ENCODE measurements around the gene TMPRSS11E.
"Not testable (repeated sequence)": the region's sequence is repeated elsewhere in the genome, so short reads cannot be mapped to it uniquely, and the experiment has no call there.

TMPRSS11E gene

DNA sequence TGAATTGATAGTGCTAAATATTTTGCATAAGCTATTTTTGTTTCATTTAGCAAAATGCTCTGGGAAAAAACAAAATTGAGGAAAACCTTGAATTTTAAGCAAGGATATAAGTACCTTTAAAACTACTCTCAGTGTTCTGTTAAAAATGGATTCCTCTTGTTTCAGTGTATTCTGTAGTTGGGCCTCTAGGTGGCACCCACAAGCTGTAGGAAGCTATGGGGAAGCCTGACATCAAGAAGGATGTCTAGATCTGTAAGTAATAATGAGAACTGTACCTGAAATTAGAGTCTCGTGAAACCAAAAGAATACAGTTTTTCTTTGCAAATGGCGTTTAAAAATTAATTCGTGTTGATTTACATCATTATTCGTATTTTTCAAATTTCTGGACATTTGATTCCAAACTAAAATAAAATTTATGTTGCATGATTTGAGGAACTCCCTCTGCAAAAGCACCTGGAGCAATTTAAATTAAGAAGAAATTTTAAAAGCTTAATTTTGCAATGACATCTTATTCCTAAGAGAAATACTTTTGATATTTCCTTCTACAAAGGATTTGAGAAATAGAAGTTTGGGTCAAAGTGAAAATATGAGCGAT is 51.2 kb downstream of the TMPRSS11E start:
- Histone ChIP-seq H3K27ac (ENCODE audit: low read length) (no peak overlapping the region), H3K9me3 (ENCODE audit: control insufficient read depth, insufficient read depth, low read length) (no peaks in the 10 kb centered on the region), H3K27me3 (ENCODE audit: control insufficient read depth, insufficient read depth, low read length) (no peaks in the 10 kb centered on the region), H3K36me3 (ENCODE audit: control insufficient read depth, insufficient read depth, low read length) (no peaks in the 10 kb centered on the region), H3K4me3 (ENCODE audit: low read length) (no peak overlapping the region), H3K4me1 (ENCODE audit: control insufficient read depth, insufficient read depth, low read length) (no peaks in the 10 kb centered on the region)
- peak; percentile 41 for DNase-seq (ENCODE audit: low read depth, low spot score)
- WGBS (ENCODE audit: insufficient coverage, insufficient read length): no CpG with 5 or more reads among the region's 5 CpGs

DNA sequence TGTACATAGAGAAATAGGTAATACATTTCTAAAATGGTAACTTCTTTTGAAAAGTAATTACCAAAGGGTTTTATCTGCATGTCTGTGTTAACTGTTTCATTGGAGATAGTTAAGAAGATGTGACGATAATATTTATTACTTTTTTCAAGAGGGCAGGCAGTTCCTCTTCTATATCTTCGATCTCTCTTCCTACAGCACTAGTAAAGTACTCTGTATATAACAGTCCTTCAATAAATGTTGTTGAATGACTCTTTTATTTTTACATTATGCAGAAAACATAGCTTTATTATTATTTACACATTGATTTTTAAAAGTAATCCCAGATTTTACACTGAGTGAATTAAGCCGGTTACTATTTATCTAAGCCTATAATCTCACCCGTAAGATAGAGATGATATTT is 51.8 kb downstream of the TMPRSS11E start:
- Histone ChIP-seq H3K4me1 (ENCODE audit: control insufficient read depth, insufficient read depth, low read length) (no peaks in the 10 kb centered on the region), H3K27ac (ENCODE audit: low read length) (no peak overlapping the region), H3K9me3 (ENCODE audit: control insufficient read depth, insufficient read depth, low read length) (no peaks in the 10 kb centered on the region), H3K4me3 (ENCODE audit: low read length) (no peak overlapping the region), H3K36me3 (ENCODE audit: control insufficient read depth, insufficient read depth, low read length) (no peaks in the 10 kb centered on the region), H3K27me3 (ENCODE audit: control insufficient read depth, insufficient read depth, low read length) (no peaks in the 10 kb centered on the region)
- WGBS (ENCODE audit: insufficient coverage, insufficient read length): no CpG with 5 or more reads among the region's 4 CpGs
- DNase-seq (ENCODE audit: low read depth, low spot score): no peak

DNA sequence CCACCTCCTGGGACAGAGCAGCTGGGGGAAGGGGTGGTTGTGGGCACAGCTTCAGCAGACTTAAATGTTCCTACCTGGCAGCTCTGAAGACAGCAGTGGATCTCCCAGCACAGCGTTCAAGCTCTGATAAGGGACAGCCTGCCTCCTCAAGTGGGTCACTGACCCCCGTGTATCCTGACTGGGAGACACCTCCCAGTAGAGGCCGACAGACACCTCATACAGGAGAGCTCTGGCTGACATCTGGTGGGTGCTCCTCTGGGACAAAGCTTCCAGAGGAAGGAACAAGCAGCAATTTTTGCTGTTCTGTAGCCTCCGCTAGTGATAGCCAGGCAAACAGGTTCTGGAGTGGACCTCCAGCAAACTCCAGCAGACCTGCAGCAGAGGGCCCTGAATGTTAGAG is 56.2 kb downstream of the TMPRSS11E start:
- not testable (repeated sequence) for H3K4me3 ChIP-seq (ENCODE audit: low read length); DNase-seq (ENCODE audit: low read depth, low spot score); H3K27ac ChIP-seq (ENCODE audit: low read length); H3K36me3 ChIP-seq (ENCODE audit: control insufficient read depth, insufficient read depth, low read length); H3K27me3 ChIP-seq (ENCODE audit: control insufficient read depth, insufficient read depth, low read length); H3K9me3 ChIP-seq (ENCODE audit: control insufficient read depth, insufficient read depth, low read length); H3K4me1 ChIP-seq (ENCODE audit: control insufficient read depth, insufficient read depth, low read length)
- WGBS (ENCODE audit: insufficient coverage, insufficient read length): no CpG with 5 or more reads among the region's 4 CpGs

DNA sequence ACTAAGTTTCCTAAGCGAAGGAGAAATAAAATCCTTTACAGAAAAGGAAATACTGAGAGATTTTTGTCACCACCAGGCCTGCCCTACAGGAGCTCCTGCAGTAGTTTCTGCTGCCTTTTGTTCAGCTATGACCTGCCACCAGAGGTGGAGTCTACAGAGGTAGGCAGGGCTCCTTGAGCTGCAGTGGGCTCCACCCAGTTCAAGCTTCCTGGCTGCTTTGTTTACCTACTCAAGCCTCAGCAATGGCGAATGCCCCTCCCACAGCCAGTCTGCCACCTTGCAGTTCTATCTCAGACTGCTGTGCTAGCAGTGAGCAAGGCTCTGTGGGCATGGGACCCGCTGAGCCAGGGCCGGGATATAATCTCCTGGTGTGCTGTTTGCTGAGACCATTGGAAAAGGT is 57.6 kb downstream of the TMPRSS11E start:
- not testable (repeated sequence) for DNase-seq (ENCODE audit: low read depth, low spot score); H3K27ac ChIP-seq (ENCODE audit: low read length); H3K27me3 ChIP-seq (ENCODE audit: control insufficient read depth, insufficient read depth, low read length); H3K4me3 ChIP-seq (ENCODE audit: low read length); H3K4me1 ChIP-seq (ENCODE audit: control insufficient read depth, insufficient read depth, low read length); H3K9me3 ChIP-seq (ENCODE audit: control insufficient read depth, insufficient read depth, low read length); H3K36me3 ChIP-seq (ENCODE audit: control insufficient read depth, insufficient read depth, low read length)
- no CpG with 5 or more reads among the region's 4 CpGs for WGBS (ENCODE audit: insufficient coverage, insufficient read length)

DNA sequence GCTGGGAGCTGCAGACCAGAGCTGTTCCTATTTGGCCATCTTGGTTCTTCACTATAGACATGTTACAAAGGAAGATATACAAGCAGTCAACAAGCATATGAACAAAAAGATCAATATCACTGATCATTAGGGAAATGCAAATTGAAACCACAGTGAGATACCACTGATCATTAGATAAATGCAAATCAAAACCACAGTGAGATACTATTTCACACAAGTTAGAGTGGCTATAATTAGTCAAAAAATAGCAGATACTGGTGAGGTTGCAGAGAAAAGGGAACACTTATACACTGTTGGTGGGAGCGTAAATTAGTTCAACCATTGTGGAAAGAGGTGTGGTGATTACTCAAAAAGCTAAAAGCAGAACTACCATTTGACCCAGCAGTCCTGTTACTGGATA is 58.2 kb downstream of the TMPRSS11E start:
- not testable (repeated sequence) for H3K9me3 ChIP-seq (ENCODE audit: control insufficient read depth, insufficient read depth, low read length); H3K4me3 ChIP-seq (ENCODE audit: low read length); H3K27ac ChIP-seq (ENCODE audit: low read length); H3K4me1 ChIP-seq (ENCODE audit: control insufficient read depth, insufficient read depth, low read length); H3K27me3 ChIP-seq (ENCODE audit: control insufficient read depth, insufficient read depth, low read length); H3K36me3 ChIP-seq (ENCODE audit: control insufficient read depth, insufficient read depth, low read length); DNase-seq (ENCODE audit: low read depth, low spot score)
- no CpG with 5 or more reads among the region's 1 CpG for WGBS (ENCODE audit: insufficient coverage, insufficient read length)

DNA sequence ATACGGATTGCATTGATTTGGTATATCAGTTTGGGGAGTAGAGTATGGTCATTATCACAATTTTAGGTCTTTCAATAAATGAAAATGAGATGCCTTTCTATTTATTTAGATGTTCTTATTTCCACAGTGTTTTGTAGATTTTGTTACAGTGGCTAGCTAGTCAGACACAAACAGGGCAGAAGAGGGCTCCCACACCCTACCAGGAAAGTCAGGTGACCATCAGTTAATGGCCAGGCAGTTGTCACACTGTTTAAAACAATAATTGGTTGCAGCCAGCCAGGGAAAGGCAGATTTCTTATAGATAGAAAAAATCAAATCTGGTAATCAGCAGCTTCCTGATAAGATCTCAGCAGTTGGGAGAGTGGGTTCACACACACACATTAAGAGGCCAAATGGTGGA is 71.6 kb downstream of the TMPRSS11E start:
- H3K27me3 ChIP-seq (ENCODE audit: control insufficient read depth, insufficient read depth, low read length): no peaks in the 10 kb centered on the region
- no peak overlapping the region for H3K4me3 ChIP-seq (ENCODE audit: low read length)
- no CpG with 5 or more reads among the region's 1 CpG for WGBS (ENCODE audit: insufficient coverage, insufficient read length)
- H3K36me3 ChIP-seq (ENCODE audit: control insufficient read depth, insufficient read depth, low read length): no peaks in the 10 kb centered on the region
- no peaks in the 10 kb centered on the region for H3K4me1 ChIP-seq (ENCODE audit: control insufficient read depth, insufficient read depth, low read length)
- H3K9me3 ChIP-seq (ENCODE audit: control insufficient read depth, insufficient read depth, low read length): no peaks in the 10 kb centered on the region
- no peak overlapping the region for H3K27ac ChIP-seq (ENCODE audit: low read length)
- no peak for DNase-seq (ENCODE audit: low read depth, low spot score)

DNA sequence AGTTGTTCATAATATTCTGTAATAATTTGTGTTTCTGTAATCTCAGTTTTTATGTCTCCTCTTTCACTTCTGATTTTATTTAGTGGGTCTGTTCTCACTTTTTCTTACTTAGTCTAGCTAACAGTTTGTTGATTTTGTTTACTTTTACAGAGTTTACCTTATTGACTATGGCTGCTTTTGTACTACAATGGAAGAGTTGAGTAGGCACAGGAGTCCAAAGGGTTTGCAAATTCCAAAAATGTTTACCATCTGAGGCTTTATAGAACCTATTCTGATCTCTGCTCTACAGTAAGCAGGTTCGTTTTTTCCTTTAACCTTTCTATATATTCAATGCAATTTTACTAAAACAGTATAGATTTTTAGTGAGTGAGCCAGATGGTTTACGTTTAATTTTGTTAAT is 73.7 kb downstream of the TMPRSS11E start:
- H3K9me3 ChIP-seq (ENCODE audit: control insufficient read depth, insufficient read depth, low read length): no peaks in the 10 kb centered on the region
- no CpG with 5 or more reads among the region's 2 CpGs for WGBS (ENCODE audit: insufficient coverage, insufficient read length)
- DNase-seq (ENCODE audit: low read depth, low spot score): no peak
- no peaks in the 10 kb centered on the region for H3K36me3 ChIP-seq (ENCODE audit: control insufficient read depth, insufficient read depth, low read length)
- H3K4me1 ChIP-seq (ENCODE audit: control insufficient read depth, insufficient read depth, low read length): no peaks in the 10 kb centered on the region
- H3K27ac ChIP-seq (ENCODE audit: low read length): no peak overlapping the region
- H3K27me3 ChIP-seq (ENCODE audit: control insufficient read depth, insufficient read depth, low read length): no peaks in the 10 kb centered on the region
- H3K4me3 ChIP-seq (ENCODE audit: low read length): no peak overlapping the region

DNA sequence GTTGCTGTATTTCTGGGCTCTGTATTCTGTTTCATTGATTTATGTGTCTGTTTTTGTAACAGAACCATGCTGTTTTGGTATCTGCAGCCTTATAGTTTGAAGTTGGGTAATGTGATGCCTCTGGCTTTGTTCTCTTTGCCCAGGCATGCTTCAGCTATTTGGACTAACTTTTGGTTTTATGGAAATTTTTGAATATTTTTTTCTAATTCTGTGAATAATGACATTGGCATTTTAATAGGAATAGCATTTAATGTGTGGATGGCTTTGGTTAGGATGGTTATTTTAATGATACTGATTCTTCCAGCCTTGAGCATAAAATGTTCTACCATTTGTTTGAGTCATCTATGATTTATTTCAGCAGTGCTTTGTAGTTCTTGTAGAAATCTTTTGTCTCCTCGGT is 75.0 kb downstream of the TMPRSS11E start:
- not testable (repeated sequence) for H3K27ac ChIP-seq (ENCODE audit: low read length); H3K9me3 ChIP-seq (ENCODE audit: control insufficient read depth, insufficient read depth, low read length); H3K36me3 ChIP-seq (ENCODE audit: control insufficient read depth, insufficient read depth, low read length); H3K4me3 ChIP-seq (ENCODE audit: low read length); H3K27me3 ChIP-seq (ENCODE audit: control insufficient read depth, insufficient read depth, low read length); H3K4me1 ChIP-seq (ENCODE audit: control insufficient read depth, insufficient read depth, low read length); DNase-seq (ENCODE audit: low read depth, low spot score)
- WGBS (ENCODE audit: insufficient coverage, insufficient read length): no CpG with 5 or more reads among the region's 1 CpG

DNA sequence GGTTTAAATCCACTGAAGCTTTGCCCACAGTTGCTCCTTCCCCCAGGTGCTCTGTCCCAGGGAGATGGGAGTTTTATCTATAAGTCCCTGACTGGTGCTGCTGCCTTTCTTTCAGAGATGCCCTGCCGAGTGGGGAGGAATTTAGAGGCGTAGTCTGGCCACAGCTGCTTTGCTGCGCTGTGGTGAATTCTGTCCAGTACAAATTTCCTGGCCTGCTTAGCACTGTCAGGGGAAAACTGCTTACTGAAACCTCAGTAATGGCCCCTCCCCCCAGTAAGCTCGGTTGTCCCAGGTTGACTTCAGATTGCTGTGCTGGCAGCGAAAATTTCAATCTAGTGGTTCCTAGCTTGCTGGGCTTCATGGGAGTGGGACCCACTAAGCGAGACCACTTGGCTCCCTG is 88.7 kb downstream of the TMPRSS11E start:
- no peaks in the 10 kb centered on the region for H3K27me3 ChIP-seq (ENCODE audit: control insufficient read depth, insufficient read depth, low read length)
- H3K27ac ChIP-seq (ENCODE audit: low read length): no peak overlapping the region
- no peaks in the 10 kb centered on the region for H3K36me3 ChIP-seq (ENCODE audit: control insufficient read depth, insufficient read depth, low read length)
- no CpG with 5 or more reads among the region's 6 CpGs for WGBS (ENCODE audit: insufficient coverage, insufficient read length)
- H3K4me3 ChIP-seq (ENCODE audit: low read length): no peak overlapping the region
- no peaks in the 10 kb centered on the region for H3K4me1 ChIP-seq (ENCODE audit: control insufficient read depth, insufficient read depth, low read length)
- H3K9me3 ChIP-seq (ENCODE audit: control insufficient read depth, insufficient read depth, low read length): no peaks in the 10 kb centered on the region
- no peak for DNase-seq (ENCODE audit: low read depth, low spot score)

DNA sequence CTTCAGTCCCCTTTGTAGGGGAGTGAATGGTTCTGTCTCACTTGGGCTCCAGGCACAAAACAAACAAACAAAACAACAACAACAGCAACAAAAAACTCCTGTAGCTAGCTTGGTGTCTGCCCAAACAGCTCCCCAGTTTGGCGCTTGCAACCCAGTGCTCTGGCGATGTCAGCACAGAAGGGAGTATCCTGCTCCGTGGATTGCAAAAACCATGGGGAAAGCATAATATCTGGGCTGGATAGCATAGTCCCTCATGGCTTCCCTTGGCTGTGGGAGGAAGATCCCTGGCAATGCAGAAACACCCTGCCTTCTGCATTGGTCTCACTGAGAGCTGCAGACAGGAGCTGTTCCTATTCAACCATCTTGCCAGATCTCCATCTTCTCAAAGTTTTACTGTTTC is 89.1 kb downstream of the TMPRSS11E start:
- DNase-seq (ENCODE audit: low read depth, low spot score): no peak
- Histone ChIP-seq H3K4me3 (ENCODE audit: low read length) (no peak overlapping the region), H3K4me1 (ENCODE audit: control insufficient read depth, insufficient read depth, low read length) (no peaks in the 10 kb centered on the region), H3K9me3 (ENCODE audit: control insufficient read depth, insufficient read depth, low read length) (no peaks in the 10 kb centered on the region), H3K36me3 (ENCODE audit: control insufficient read depth, insufficient read depth, low read length) (no peaks in the 10 kb centered on the region), H3K27ac (ENCODE audit: low read length) (no peak overlapping the region), H3K27me3 (ENCODE audit: control insufficient read depth, insufficient read depth, low read length) (no peaks in the 10 kb centered on the region)
- WGBS (ENCODE audit: insufficient coverage, insufficient read length): no CpG with 5 or more reads among the region's 3 CpGs

DNA sequence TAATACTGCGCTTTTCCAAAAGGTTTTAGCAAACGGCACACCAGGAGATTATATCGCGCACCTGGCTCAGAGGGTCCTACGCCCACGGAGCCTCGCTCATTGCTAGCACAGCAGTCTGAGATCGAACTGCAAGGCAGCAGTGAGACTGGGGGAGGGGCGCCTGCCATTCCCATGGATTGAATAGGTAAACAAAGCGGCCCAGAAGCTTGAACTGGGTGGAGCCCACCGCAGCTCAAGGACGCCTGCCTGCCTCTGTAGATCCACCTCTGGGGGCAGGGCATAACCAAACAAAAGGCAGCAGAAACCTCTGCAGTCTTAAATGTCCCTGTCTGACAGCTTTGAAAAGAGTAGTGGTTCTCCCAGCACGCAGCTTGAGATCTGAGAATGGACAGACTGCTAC is 95.5 kb downstream of the TMPRSS11E start:
- DNase-seq (ENCODE audit: low read depth, low spot score); H3K27ac ChIP-seq (ENCODE audit: low read length); H3K4me1 ChIP-seq (ENCODE audit: control insufficient read depth, insufficient read depth, low read length); H3K4me3 ChIP-seq (ENCODE audit: low read length); H3K27me3 ChIP-seq (ENCODE audit: control insufficient read depth, insufficient read depth, low read length); H3K36me3 ChIP-seq (ENCODE audit: control insufficient read depth, insufficient read depth, low read length); H3K9me3 ChIP-seq (ENCODE audit: control insufficient read depth, insufficient read depth, low read length): not testable (repeated sequence)
- WGBS (ENCODE audit: insufficient coverage, insufficient read length): no CpG with 5 or more reads among the region's 13 CpGs

Data from iPS DF 6.9 (cell line).